ENCODE results near the gene NRP1. TPM values are rescaled to one million over a fixed set of nuclear protein-coding genes. Genes with fewer than 3 reads are reported as not detected.

The NRP1 gene
- total RNA-seq, 1 experiment from 2014 or later: 39.6 TPM

DNA sequence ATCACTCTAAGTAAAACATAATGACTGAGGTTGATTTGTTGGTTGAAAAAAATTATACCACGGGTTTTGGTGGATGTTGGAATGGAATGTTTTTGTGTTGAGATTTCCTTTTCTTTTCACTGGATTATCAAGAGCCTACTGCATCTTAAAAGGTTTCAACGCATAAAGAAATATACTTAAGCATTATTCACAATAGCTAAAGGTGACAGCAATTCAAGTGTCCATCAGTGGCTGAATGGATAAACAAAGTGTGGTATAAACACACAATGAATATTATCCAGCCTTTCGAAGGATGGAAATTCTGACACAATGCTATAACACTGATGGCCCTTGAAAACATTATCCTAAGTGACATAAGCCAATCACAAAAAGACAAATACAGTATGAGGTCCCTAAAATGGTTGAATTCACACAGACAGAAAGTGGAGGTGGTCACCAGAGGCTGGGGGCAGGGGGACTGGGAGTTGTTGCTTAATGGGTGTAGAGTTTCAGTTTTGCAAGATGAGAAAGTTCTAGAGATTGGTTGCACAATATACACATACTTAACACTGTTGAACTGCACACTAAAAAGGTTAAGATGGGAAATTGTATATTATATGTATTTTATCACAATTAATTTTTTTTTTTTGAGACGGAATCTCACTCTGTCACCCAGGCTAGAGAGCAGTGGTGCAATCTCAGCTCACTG, 122.3 kb downstream of the NRP1 start:
- no peak for DNase-seq (ENCODE audit: low spot score)

DNA sequence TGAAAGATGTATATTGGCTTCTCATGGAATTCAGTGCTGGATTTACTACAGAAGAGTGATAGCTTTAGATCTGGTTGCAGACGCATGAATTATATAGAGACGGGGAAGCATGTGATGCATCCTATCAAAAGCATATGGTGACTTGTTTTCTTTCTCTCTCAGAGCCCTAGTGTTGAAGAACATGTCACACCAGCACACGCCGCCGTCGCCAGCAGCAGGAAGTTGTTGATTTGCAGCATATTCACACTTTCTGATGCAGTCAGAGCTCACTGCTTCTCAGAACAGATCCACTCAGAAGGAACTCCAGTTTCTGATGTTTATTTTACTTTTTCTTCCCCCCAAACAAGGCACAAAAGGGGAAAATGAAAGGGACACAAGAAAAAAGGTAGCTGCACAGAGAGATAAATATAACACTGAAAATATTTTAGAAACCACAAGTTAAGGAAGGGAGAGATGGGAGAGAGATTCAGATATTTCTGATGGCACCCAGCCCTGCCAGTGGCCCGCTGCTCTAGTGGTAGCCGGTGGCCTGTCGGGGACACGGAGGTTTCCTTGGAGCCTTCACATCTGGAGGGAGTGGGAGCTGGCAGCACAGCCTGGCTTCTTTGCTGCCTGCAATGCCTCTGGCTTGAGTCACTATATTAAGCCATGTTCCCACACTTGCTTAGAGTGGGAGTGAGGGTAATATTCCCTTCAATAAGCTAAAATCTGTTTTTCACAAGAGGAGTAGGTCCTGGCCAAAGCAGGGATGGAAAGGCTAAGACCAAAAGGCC, 123.2 kb downstream of the NRP1 start:
- no peak for DNase-seq (ENCODE audit: low spot score)

DNA sequence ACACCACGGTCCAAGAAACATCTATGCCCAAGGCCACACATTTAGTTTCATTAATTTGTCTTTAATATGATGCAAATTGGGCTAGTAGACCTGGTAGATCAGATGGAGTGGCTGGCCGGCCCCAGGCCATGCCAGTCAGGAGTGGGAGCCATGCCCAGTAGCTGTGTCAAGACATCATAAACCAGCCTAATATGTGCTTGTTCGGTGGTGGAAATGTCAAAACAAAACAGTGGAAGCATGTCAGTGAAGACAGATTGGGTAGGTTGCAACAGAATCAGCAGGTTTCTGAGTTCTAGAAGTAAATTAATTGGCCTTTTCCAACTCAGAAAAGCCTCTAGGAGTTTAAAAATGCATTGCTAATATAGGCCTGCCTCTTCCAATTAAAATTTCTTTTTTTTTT, 124.7 kb downstream of the NRP1 start:
- DNase-seq (ENCODE audit: low spot score): no peak

DNA sequence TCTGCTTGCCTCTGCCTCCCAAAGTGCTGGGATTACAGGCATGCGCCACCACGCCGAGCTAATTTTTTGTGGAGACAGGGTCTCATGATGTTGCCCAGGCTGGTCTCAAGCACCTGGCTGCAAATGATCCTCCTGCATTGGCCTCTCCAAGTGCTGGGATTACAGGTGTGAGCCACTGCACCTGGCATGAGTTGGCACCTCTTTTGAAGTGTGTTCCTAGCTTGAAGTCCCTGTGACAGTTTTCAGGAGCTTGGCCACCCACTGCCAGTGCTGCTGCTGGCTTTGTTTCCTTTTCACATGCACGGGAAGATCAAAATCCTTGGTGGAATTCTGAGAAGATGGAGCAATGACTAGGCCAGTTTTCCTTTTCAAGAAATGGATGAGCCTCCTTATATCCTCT, 126.3 kb downstream of the NRP1 start:
- no peak for DNase-seq (ENCODE audit: low spot score)

DNA sequence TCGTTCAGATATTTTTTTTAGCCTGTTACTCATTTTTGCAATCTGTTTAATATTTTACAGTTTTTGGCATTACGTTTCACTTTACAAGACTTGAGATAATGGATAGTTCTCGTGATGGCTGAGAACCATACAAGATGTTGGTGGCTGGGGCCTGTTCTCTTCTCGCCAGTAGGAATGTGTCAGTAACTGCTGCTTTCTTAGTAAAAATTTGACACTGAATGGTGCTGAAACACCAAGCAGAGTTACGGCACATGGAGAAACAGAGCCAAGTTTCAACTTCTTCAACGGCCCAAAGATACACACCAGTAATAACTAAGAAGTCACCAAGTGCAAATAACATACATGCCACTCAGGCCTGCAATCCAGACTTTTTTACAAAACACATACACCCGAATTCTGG, 130.4 kb downstream of the NRP1 start:
- no peak for DNase-seq (ENCODE audit: low spot score)

DNA sequence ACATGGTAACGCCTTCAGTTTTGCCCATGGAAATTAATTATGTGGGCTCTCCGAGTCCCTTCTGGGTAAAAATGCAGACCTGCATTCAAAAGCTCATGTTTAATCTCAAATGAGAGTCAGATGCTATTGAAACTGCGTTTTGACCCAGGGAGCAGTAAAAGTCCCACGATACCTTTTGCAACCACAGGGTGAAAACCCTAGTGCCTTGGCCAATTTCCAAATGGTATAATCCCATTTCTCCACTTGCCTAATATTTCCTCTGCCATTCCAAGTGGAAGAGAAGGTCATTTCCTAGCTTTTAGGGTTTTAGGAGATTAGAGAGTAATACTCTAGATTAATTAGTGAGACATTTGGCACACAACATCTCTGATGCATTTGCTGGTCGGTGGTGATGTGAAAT, 132.5 kb downstream of the NRP1 start:
- no peak for DNase-seq (ENCODE audit: low spot score)

DNA sequence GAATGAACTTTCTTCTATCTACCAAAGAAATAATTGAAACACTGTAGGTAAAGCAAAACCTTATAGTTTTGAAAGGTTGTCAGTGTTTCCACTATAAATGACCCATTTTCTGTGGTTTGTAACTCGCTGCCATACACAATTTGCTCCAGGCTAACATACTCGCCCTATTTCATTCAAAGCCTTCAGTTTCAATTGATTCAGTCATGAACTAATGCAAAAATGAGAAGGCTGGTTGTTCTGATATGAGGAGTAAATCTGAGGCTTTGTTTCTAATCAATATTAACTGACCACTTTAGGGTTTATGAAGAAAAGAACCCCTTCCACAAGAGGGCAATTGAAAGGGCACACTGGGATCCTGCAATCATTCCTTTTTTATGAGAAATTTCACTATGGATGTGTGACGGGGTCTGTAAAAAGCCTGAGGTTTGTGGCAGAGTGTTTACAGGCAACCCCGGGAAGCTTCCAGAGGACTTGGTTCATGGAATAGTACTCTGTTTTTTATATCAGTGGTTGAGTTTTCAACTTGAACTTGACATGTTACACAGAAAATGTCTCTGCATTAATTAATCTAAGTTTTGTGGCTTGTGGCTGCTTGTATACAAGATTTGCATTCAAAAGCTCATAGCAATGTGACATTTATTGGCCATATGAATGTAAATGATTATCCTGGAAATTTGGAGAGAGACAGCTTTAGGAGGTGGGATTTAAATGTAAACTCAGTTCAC, 133.2 kb downstream of the NRP1 start:
- no peak for DNase-seq (ENCODE audit: low spot score)

DNA sequence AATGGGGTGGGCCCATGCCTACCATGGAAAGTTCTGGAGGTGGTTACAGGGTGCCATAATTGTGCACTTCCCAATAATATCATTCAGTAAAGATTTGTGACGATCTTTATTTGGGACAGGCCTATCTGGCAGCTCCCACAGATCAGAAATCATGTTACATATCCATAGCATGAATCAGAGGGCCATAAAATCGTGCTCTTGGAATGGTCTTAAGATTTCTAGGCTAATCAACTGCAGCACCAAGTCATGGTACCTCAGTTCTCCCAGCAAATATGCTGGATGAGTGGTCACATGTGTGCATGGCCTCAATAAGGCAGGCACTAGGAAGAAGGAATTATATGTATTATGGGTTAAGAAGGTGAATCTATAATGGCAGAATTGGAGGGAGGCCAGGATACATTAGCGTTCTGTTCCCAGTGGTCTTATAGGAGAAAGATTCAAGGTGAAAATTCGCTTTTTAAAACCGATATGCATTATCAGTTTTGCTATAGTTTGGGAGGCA, 134.7 kb downstream of the NRP1 start:
- DNase-seq (ENCODE audit: low spot score): no peak

DNA sequence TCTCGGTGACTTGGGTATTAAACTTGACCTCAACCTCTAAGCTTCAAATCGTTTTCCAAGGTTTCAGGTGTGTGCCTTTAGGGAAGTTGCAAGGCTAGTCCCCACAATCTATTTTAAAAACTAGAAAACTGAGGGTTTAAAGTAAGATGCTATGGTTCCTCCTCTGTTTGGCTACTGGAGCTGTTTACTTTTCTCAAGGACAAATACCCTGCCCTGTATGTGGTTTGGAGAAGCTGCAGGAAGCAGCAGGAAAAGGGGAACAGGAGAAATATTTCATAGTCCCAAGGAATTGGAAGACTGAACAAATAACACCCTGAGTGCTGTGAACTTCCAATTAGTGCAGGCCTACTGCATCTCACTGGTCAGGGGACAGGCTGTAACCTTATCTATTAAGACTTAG, 135.9 kb downstream of the NRP1 start:
- no peak for DNase-seq (ENCODE audit: low spot score)

DNA sequence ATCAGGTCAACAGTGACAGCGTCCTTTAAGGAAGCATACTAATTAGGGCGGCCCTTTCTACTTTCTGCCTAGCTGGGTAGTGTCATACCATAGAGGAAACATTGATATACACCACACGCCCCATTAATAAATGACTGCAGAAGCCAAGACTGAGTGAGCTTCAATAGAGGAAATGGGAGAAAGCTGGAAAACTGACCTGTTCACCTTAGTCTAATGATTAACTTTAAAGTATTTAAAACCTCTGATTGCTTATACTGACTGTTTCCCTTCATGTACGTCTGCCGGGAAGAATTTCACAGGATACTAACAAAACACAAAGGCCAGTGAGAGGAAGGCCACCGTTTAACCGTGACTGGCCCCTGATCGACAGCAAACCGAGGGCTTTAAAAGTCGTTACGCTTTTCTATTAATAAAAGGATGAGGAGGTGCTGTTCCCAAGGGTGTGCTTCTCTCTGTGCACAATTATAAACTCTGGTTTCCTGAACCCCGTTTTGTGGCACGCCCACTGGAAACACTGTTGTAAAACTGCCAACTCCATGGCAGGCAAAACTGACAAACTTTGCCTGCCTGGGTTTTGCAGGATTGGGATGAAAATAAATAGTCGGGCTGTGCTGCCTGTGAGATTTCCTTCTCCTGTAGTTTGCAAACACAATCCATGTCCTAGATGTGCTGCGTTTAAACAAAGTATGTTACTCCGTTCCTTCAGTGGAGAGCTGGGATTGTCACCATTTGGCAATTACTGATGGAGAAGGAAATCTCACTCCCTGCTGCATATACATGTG, 137.6 kb downstream of the NRP1 start:
- DNase-seq (ENCODE audit: low spot score): no peak

DNA sequence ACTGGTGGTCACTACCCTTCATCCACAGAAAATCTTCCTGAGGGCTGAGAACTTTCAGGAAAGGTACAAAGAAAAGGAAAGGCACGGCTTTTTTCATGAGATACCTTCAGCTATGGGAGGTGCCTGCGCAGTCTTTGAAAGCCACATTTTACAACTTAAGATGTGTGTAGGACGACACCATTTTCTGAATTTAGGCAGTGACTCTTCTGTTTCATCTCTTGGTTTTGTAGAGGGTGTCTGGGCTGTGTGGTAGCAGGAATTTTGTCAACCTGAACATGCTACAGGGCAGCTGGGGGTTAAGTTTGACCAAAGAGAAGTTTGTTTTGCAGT, 138.1 kb downstream of the NRP1 start:
- no peak for DNase-seq (ENCODE audit: low spot score)

DNA sequence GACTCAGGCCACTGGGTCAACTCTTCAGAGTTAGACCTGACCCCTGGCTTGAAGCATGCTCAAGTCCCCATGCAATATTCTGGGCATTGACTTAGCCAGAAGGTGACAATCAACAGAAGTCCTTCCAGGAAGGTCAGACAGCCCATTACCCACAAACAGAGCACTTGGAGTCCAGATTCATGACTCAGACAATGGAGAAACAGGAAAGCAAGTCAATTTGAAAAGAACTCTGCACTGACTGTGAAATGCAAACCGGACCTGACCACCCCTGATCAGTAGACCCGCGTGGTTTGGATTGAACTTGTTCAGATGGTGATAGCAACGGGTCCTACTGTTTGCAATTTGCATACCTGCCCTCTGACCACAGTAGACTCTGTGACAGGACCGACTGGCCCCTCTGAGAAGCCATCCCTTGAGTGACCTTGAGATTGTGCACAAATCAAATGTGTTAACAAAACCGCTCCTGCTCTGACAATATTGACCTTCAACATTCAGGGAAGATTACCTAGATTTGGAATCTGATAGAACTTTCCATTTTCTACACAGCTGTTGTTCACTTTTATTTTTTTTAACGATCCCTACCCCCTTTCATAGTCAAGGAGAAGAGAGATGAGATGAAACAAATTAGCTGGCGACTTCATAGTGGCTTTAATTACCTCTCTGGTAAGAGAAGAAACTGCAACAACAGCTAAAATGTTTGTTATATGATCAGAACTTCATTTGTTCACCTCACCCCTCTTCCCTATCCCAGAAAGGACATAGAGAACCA, 138.7 kb downstream of the NRP1 start:
- DNase-seq (ENCODE audit: low spot score): no peak

DNA sequence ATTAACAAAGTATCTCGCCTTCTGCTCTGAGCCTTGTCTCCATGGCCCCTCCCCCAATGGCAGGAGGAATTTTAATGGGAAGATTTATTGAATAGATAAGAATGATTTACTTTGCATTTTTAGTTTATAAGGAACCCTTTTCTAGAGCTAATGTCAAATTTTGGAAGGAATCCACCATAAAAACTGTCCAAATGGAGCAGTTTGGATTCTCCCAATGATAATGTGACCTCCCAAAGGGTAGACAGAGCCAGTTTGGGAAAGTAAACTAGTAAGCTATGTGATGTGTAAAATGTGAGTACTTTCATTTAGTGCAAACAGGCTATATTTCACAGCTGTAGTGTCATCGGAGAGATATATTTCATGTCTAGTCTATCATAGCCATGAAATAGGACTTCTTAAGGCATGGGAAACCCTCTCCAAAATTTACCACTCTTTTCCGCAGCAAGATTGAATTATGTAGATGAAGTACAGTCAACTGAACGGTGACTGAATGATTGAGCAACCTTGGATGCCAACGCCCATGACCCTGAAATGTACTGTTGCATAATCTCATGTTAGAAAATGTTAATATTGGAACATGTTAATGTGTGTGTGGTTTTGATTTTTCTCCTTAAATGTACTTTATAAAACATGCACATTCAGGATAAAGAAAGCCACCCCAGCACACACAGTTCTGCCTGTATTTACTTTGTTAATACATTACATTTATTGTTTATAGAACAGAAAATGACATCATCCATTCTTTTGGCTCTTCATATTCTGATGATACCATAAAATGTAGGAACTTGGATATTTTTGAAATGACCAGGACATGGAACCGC, 140.6 kb downstream of the NRP1 start:
- no peak for DNase-seq (ENCODE audit: low spot score)

DNA sequence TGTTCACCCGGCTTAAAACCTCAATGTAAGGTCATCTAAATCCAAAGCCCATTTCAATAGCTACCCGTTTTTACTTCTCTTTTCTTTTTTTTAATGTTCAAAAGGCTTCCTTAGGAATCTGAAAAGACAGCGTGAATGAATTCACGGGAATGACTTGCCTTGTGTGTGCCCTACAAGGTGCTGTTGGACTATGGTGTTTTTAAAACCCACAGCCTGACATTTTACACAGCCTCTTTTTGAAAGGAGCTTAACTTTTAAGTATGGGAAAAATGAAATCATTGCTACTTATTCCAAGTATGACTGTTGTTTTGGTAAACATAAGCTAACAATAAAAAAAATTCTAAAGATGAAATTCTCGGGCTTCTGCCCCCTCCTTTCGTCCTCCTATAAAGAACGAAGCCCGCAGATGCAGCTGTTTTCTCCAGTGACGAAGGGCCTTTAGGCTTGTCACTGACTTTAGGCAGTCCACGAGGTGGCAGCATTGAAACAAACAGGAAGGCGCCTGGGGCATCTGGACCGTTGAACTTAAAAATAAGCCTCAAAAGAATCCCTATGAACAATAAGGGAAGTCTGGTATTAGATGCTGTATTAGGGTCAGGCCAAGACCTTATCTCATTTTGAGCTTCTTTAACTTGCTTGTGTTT, 141.3 kb downstream of the NRP1 start:
- peak; percentile 69 for DNase-seq (ENCODE audit: low spot score)

DNA sequence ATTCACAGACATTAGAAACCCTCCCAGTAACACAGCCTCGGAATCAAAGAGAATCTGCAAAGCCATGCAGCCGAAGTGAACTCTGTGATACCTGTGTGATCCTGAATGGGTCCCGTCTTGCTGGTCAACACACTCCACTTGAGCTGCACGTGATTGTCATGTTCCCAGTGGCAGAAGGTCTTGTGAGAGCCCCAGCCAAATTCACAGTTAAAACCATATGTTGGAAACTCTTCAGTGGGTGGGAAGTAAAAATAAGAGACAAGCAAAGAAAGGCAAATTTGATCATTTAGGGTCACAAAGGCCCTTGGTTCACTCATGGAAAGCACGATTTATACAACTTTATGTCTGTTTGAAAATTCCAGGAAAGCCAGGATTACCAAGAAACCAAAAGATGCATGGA, 142.3 kb downstream of the NRP1 start:
- DNase-seq (ENCODE audit: low spot score): no peak

DNA sequence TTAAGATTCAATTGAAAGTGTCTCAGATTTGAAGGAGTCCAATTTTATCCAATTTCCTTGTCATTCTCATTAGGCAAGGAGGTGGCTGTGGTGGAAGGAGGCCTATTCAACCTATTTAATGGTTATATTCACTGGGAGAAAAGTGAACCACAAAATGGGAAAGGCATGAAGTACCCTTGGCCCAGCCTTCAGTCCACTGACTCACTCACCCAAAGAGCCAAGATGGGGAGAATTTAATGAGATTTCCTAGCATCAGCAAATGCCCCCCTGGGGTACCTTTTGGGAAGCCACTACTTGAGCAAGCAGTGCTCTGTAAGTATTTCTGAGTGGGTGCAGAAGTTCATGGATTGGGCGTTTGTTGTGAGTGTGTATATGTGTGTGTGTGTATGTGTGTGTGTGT, 144.1 kb downstream of the NRP1 start:
- DNase-seq (ENCODE audit: low spot score): no peak

DNA sequence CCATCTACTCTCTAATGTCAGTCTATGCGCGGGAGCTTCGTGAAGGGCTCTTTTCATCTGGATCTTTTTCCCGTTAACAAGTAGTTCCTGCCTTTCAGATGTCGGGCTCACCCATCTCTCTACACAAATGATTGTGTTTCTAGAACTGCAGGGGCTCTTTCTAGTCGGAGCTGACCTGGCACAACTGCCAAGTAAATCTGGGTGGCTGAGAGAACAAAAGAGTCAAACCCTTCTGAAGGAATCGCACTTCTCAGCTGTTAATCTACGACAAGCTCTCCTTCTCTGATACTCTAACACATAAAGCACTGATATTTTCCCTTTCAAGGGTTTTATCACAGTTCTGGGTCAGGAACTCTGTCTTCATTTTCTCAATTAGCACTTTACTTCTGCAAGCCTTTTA, 144.7 kb downstream of the NRP1 start:
- DNase-seq (ENCODE audit: low spot score): no peak

DNA sequence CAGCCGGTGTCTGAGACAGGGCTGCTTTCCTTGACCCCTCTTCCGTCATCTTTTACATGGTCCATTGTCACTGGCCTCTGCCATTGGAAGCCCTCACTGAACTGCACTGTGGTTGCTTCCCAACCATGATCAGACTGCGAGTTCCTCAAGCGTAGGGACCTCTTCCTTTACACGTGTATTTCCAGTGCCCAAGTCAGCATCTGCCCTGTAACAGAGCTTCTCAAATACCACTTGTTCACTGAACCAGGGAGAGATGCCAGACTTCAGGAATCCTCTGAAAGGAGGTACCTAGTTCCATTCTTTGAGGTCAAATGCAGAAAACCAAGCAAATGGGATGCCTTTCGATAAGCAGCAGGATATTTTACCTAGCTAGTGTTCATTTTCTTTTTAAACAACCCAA, 145.1 kb downstream of the NRP1 start:
- no peak for DNase-seq (ENCODE audit: low spot score)

DNA sequence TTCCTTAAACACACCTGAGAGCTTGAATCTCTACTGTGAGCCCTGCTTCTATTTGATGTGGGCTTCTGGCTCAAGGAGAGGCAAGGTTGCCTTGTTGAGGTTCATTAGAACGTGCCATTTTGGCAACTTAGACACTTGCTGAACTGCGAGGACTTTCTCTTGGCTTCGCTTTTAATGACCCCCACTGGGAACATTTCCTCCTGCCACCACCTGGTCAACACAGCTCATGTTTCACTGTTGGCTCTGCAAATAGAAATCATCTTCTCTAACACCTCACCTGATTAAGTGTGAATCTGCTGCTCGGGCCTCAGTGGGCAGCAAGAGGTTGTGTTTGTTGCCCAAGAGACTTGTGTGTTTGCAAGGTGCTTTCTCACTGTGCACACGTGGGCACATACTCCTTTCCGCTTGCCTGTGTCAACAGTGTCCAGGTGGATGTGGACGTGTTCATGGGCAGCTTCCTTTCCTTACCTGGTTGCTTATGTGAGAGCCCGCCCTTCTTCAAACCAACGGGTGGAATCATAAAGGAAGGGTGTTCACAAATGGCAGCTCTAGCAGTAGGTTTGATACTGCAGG, 147.0 kb downstream of the NRP1 start:
- no peak for DNase-seq (ENCODE audit: low spot score)

DNA sequence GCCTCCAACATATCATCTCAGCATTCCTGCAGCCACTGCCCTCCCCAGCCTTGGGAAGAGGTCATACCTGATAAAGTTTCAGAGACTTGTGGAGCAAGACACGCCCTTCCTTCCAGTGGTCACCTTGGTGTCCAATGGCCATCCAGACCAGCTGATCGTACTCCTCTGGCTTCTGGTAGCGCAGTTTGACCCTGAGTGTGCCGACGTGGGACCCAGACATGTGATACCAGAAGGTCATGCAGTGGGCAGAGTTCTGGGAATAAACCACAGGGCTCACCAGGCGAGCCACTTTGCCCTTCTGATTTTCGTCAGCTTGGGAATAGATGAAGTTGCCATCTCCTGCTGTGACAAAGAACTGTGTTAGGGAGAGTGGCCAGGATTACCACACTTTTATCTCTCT, 148.3 kb downstream of the NRP1 start:
- DNase-seq (ENCODE audit: low spot score): no peak

All from H4 (cell line).